GM12891 (cell line): ENCODE measurements around the gene DDX31.

Experiments
- POLR2A ChIP-seq: IDR thresholded peaks from 2 replicates; pipeline ENCODE4 v1.6.1; 2011; ENCODE audit warnings: low read depth, low read length, control low read depth
- POLR2AphosphoS5 ChIP-seq: IDR thresholded peaks from 2 replicates; pipeline ENCODE4 v1.6.1; 2011; ENCODE audit warnings: low read depth, low read length, control low read depth
- POU2F2 ChIP-seq: IDR thresholded peaks from 2 replicates; pipeline ENCODE4 v1.6.1; 2011; ENCODE audit warnings: low read depth, mild to moderate bottlenecking, control low read depth, low read length, moderate library complexity
- TAF1 ChIP-seq: IDR thresholded peaks from 2 replicates; pipeline ENCODE4 v1.6.1; 2011; ENCODE audit warnings: low read depth, low read length, control low read depth

GRCh38 chr9:132614324-132614723 is 55.5 kb downstream of the DDX31 start:
- TF ChIP-seq POLR2A, result no peak
- TF ChIP-seq TAF1, result no peak
- no peak for TF ChIP-seq POLR2AphosphoS5
- TF ChIP-seq POU2F2, result no peak
